Naive thymus-derived CD8-positive, alpha-beta T cell (primary cell): ENCODE data around the gene ODAD4. TPM values are rescaled to one million over a fixed set of nuclear protein-coding genes. Genes with fewer than 3 reads are reported as not detected.

Source experiments
- ATAC-seq, 2 donors: fragments of 150-1000 bp; cut with Tn5 transposase in 1 of 2; sonication (Bioruptor Pico), chemical (Tn5 transposase) in 1 of 2; 1 replicate in 1 of 2; 2 replicates in 1 of 2; pipeline ENCODE4 v1.10.0; 2021; ENCODE audit warnings: mild to moderate bottlenecking in 2 of 2, moderate library complexity in 2 of 2
- POLR2A ChIA-PET: fragments of 350-600 bp; sonication (Branson Sonifier 250); formaldehyde crosslinking; loops from one replicate; lab custom pipeline; 2021; ENCODE audit warnings: antibody characterized with exemption; lab: Charles Lee
- DNase-seq, 10 donors: peaks; one replicate each; pipeline versions ENCODE4 v3.0.0 to v3.0.0-alpha.2; 2020 to 2022
- H3K27ac Mint-ChIP-seq, 10 donors: one replicate each; pipeline ENCODE4 v1.8.0; 2020 to 2022; ENCODE audit warnings: mild to moderate bottlenecking in 10 of 10, mixed read lengths in 10 of 10, moderate library complexity in 4 of 10, inconsistent platforms in 1 of 10
- H3K27me3 Mint-ChIP-seq, 5 donors: one replicate each; pipeline ENCODE4 v1.8.0; 2021 to 2022; ENCODE audit warnings: mixed read lengths in 5 of 5
- H3K36me3 Mint-ChIP-seq, 3 donors: one replicate each; pipeline ENCODE4 v1.8.0; 2020 to 2022; ENCODE audit warnings: mixed read lengths in 3 of 3, mild to moderate bottlenecking in 2 of 3, inconsistent platforms in 1 of 3
- H3K4me1 Mint-ChIP-seq, 4 donors: one replicate each; pipeline ENCODE4 v1.8.0; 2021 to 2022; ENCODE audit warnings: mixed read lengths in 4 of 4
- H3K4me3 Mint-ChIP-seq, 10 donors: one replicate each; pipeline ENCODE4 v1.8.0; 2020 to 2022; ENCODE audit warnings: mild to moderate bottlenecking in 10 of 10, mixed read lengths in 10 of 10, moderate library complexity in 6 of 10, inconsistent platforms in 1 of 10
- H3K9me3 Mint-ChIP-seq, 9 donors: one replicate each; pipeline ENCODE4 v1.8.0; 2020 to 2022; ENCODE audit warnings: mixed read lengths in 9 of 9, mild to moderate bottlenecking in 3 of 9, inconsistent platforms in 1 of 9, moderate library complexity in 1 of 9
- polyA plus RNA-seq, 3 donors: library from polyadenylated mRNA; unstranded; fragments of 300-500 nt; fragmentation: Illumina TruSeq; gene quantifications; one replicate each; pipeline ENCODE4 v1.2.3, GENCODE V29; 2021
- total RNA-seq, 8 experiments: library from RNA in 2 of 8; stranded (reverse) in 2 of 8; gene quantifications; one replicate each; pipeline ENCODE4 v1.2.3 and lab custom pipeline; 2021 to 2026

The ODAD4 gene, protein sequence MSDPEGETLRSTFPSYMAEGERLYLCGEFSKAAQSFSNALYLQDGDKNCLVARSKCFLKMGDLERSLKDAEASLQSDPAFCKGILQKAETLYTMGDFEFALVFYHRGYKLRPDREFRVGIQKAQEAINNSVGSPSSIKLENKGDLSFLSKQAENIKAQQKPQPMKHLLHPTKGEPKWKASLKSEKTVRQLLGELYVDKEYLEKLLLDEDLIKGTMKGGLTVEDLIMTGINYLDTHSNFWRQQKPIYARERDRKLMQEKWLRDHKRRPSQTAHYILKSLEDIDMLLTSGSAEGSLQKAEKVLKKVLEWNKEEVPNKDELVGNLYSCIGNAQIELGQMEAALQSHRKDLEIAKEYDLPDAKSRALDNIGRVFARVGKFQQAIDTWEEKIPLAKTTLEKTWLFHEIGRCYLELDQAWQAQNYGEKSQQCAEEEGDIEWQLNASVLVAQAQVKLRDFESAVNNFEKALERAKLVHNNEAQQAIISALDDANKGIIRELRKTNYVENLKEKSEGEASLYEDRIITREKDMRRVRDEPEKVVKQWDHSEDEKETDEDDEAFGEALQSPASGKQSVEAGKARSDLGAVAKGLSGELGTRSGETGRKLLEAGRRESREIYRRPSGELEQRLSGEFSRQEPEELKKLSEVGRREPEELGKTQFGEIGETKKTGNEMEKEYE
- total RNA-seq (not detected), polyA plus RNA-seq (under 1 TPM in 2 of 3 donors, not detected in 1; 0.08 to 0.09 TPM), total RNA-seq (lab: John Stamatoyannopoulos, UW) (0.42 to 5.4 (median 0.99) reads per million in 6 experiments)

DNA sequence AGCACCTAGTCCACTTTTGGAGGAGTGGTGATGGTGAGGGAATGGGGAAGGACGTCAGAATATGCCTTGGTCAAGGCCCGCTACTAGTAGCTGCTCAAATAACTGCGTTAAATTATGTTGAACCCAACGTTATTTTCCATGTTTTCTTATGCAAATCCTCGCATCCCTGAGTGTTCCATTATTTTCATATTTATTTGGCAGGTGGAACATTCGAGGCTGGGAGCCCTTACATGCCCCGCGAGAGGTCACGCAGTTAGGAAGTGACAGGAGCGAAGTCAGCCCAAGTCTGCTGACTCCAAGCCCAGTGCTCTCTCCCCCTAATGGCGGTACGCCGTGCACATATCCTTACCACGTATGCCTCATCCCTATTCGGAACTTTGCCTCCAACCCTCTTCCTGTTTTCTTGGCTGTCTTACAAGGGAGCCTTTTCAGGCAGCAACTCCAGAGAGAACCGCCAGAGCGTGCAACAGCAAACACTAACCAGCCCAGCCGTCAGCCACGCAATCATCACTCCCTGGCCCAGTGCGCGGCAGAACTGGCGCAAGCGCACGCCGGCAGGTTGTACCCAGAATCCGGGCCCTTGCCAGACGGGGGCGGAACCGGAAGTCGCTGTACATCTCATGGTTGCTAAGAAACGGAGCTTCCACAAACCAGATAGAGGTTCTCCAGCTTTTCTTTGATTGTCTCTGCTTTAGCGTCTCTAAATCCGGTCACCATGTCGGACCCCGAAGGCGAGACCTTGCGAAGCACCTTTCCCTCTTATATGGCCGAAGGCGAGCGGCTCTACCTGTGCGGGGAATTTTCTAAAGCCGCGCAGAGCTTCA is at the start of gene ODAD4:
TSS of gene ODAD4 (plus strand) at position 609 of the 824 bp plus-strand sequence. CDS start at position 716, 107 bp downstream.
- peak; percentile 97 to 98 for ATAC-seq

DNA sequence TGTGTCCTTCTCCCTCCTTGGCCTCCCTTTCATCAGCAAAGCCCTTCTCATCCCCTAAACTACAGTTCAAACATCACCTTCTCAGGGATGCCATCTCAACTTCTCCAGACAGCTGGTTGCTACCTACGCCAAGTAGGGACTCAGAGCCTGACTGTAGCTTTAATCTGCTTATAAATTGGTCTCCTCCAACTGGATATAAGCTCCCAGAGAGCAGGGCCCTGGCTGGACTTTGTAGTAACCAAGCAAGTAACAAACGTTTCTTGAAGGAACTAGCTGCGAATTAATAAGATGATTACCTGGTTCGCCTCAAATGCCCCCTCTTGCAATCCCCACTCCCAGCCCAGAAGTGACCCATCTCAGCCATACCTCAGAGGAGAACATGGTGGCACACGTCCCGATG is 47.7 kb upstream of the ODAD4 start:
- Mint-ChIP-seq H3K27ac (peak overlapping the region in 1 of 10 donors; percentile 4), H3K4me3 (no peak overlapping the region), H3K4me1 (peaks cover 0 to 9% (median 0%) of the 10 kb centered on the region in 4 donors), H3K27me3 (no peaks in the 10 kb centered on the region), H3K9me3 (no peaks in the 10 kb centered on the region), H3K36me3 (peaks cover 0 to 88% (median 21%) of the 10 kb centered on the region in 3 donors)
- ATAC-seq (no peak), DNase-seq (no peak)
- POLR2A ChIA-PET = interaction anchor here (0.9 kb wide), 1 partner anchor 18 kb away, joined by 3 read pairs; the partner anchor contains the start of gene KLHL11

More for the DNA sequence above, at the start of gene ODAD4:
- POLR2A ChIA-PET = interaction anchor here (1.0 to 2.8 kb wide), 12 partner anchors 9 to 241 kb away, joined by 3 to 37 read pairs (median 6); partner anchors contain the start of genes ACLY, CNP, DNAJC7 and EIF1
- Mint-ChIP-seq H3K36me3 (no peaks in the 10 kb centered on the region), H3K4me1 (peaks cover 14 to 28% (median 26%) of the 10 kb centered on the region in 4 donors), H3K27ac (peak within 1 kb of the TSS; percentile 95 to 99 (median 98)), H3K4me3 (peak within 1 kb of the TSS; percentile 91 to 98 (median 96)), H3K27me3 (no peaks in the 10 kb centered on the region), H3K9me3 (no peaks in the 10 kb centered on the region)
- peak; percentile 92 to 97 (median 96) for DNase-seq

DNA sequence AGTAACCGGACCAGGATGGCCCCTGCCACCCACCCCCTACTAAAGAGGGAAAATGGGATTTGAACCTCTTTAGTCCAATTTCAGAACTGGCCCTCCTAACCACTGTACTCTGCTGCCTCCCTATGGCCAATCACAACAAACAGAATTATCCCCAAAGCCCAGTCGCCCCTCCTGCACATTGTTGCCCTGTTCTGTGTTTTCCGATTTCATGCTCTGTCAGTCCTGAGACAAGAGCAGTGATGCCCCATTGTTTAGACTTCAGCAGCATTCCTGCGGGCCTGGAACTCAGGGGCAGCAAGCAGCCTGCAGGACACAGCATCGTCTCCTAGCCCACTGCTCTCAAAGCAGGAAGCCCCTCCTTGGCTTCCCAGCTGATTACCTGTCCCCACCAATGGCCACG is 44.7 kb upstream of the ODAD4 start:
- POLR2A ChIA-PET = no interaction called here

DNA sequence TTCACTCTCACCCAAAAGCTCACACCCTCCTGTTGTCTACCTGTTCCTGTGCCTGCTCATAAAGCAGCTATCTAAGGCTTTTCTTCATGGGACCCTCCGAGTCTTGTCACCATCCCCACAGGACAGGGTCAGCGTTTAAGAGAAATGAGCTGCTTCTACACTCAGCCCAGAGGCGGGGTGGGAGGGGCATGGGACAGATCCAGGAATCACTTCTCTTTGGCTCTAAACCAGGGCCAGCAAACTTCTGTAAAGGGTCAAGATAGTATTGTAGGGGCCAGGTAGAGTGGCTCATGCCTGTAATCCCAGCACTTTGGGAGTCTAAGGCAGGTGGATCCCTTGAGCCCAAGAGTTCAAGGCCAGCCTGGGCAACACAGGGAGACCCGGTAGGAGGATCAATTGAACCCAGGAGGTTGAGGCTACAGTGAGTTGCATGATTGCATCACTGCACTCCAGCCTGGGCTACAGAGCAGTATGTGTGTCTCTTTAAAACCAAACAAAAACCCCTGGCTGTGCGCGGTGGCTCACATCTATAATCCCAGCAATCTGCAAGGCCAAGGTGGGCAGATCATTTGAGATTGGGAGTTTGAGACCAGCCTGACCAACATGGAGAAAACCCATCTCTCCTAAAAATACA is 42.0 kb upstream of the ODAD4 start:
- ATAC-seq (no peak), DNase-seq (no peak)
- Mint-ChIP-seq H3K36me3 (peaks cover 0 to 87% (median 21%) of the 10 kb centered on the region in 3 donors), H3K9me3 (no peaks in the 10 kb centered on the region), H3K27ac (peak overlapping the region in 3 of 10 donors; percentile 4 to 32 (median 21)), H3K4me3 (no peak overlapping the region), H3K4me1 (peaks cover 0 to 3% (median 0%) of the 10 kb centered on the region in 4 donors), H3K27me3 (no peaks in the 10 kb centered on the region)
- POLR2A ChIA-PET = no interaction called here

More for the DNA sequence above, 44.7 kb upstream of the ODAD4 start:
- Mint-ChIP-seq H3K9me3 (no peaks in the 10 kb centered on the region), H3K27me3 (no peaks in the 10 kb centered on the region), H3K36me3 (peaks cover 0 to 87% (median 18%) of the 10 kb centered on the region in 3 donors), H3K4me3 (no peak overlapping the region), H3K4me1 (peaks cover 0 to 7% (median 0%) of the 10 kb centered on the region in 4 donors), H3K27ac (peak overlapping the region in 2 of 10 donors; percentile 17 to 69)
- DNase-seq (no peak), ATAC-seq (no peak)

DNA sequence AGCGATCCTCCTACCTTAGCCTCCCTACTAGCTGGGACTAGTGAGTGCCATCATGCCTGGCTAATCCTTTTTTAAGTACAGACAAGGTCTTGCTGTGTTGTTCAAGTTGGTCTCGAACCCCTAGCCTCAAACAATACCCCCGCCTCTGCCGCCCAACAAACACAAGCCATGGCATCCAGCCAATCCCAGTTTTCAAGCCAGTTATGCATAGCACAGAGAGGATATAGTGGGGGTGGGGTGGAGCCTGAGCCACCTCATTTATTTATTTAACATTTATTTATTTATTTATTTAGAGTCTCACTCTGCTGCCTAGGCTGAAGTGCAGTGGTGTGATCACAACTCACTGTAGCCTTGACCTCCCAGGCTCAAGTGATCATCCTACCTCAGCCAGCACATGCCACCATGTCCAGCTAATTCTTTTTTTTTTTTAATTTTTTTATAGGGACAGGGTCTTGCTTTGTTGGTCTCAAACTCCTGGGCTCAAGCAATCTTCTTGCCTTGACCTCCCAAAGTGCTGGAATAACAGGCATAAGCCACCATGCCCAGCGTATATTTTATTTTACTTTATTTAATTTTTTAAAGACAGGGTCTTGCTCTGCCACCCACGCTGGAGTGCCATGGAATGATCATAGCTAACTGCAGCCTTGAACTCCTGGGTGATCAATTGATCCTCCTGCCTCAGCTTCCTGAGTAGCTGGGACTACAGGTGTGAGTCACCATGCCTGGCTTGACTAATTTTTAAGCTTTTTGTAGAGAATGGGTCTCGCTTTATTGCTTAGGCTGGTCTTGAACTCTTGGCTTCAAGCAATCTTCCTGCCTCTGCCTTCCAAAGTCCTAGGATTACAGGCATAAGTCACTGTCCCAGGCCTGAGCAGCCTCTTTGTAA is 39.0 kb upstream of the ODAD4 start:
- ATAC-seq (no peak), DNase-seq (no peak)
- no peak overlapping the region for H3K4me3 Mint-ChIP-seq
- no peaks in the 10 kb centered on the region for H3K9me3 Mint-ChIP-seq
- H3K27me3 Mint-ChIP-seq = no peaks in the 10 kb centered on the region
- POLR2A ChIA-PET = no interaction called here
- H3K27ac Mint-ChIP-seq = no peak overlapping the region
- H3K36me3 Mint-ChIP-seq = peaks cover 0 to 84% (median 15%) of the 10 kb centered on the region in 3 donors
- H3K4me1 Mint-ChIP-seq = peaks cover 0 to 2% (median under 1%) of the 10 kb centered on the region in 4 donors

DNA sequence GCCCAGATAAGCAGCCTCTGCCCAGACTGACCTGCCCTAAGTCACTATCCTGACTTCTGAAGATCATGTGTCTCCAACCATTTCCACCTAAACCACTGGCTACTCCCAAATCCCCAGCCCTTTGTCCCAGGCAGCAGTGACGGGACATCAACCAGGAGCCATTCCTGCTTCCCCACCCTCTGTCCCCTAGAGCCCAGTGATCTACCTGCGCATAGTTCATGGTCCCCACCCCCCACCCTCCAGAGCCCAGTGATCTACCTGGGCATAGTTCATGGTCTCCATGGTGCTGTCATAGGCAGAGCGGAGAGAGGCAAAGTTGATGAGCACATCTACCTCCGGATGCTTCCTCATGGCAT is 38.4 kb upstream of the ODAD4 start:
- peaks cover 0 to 85% (median 17%) of the 10 kb centered on the region in 3 donors for H3K36me3 Mint-ChIP-seq
- ATAC-seq (no peak), DNase-seq (no peak)
- POLR2A ChIA-PET = no interaction called here
- H3K4me1 Mint-ChIP-seq = peaks cover 0 to 2% (median under 1%) of the 10 kb centered on the region in 4 donors
- no peak overlapping the region for H3K4me3 Mint-ChIP-seq
- no peaks in the 10 kb centered on the region for H3K27me3 Mint-ChIP-seq
- H3K27ac Mint-ChIP-seq = peak overlapping the region in 1 of 10 donors; percentile 15
- no peaks in the 10 kb centered on the region for H3K9me3 Mint-ChIP-seq

DNA sequence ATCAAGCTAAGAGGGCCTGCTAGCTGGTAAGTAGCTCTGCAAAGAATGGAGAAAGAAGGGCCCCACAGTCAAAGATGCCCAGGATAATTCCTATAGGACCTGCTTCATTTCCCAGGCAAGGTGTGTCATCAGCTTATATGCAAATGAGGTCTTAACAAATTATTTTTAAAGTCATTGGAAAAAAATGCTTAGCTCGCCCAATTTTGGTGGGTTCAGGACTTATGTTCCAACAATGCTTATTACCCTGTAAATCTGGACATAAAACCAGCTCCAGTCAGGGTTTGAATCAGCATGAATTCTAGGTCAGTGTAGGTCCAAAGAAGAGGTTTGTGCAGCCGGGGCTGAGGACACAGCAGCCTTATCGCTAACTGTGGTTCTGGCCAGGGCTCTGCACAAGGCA is 37.0 kb upstream of the ODAD4 start:
- Mint-ChIP-seq H3K4me3 (no peak overlapping the region), H3K27me3 (no peaks in the 10 kb centered on the region), H3K27ac (peak overlapping the region in 2 of 10 donors; percentile 7 to 15), H3K4me1 (peaks cover 0 to 2% (median under 1%) of the 10 kb centered on the region in 4 donors), H3K9me3 (no peaks in the 10 kb centered on the region), H3K36me3 (peaks cover 0 to 85% (median 16%) of the 10 kb centered on the region in 3 donors)
- POLR2A ChIA-PET = no interaction called here
- ATAC-seq (no peak), DNase-seq (no peak)

DNA sequence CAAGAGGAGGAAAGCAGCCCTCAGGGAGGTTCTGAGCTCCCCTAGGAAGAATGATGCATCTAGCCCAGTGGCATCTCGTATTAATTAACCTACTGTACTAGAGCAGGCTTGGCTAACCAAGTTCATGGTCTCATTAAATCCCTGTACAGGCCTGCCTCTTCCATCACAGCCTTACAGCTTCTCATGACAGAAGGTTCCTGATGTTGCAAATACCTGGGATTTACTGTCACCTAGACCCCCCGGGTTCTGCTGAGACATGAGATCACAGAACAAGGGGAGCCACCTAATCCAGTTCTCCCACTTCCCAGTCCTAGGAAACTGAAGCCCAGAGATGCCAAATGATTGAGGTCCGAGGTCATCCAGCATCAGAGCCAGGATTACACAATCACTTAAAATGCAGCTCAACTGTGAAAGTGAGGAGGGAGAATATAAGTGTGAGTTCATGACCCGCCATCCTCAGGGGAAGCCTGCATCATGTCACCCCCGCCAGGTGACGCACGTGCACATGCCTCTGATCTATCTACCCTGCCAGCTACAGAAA is 35.6 kb upstream of the ODAD4 start:
- ATAC-seq (no peak), DNase-seq (no peak)
- Mint-ChIP-seq H3K4me1 (peaks cover 0 to 4% (median under 1%) of the 10 kb centered on the region in 4 donors), H3K9me3 (no peaks in the 10 kb centered on the region), H3K27me3 (no peaks in the 10 kb centered on the region), H3K27ac (peak overlapping the region in 1 of 10 donors; percentile 15), H3K36me3 (peaks cover 0 to 87% (median 14%) of the 10 kb centered on the region in 3 donors), H3K4me3 (no peak overlapping the region)
- POLR2A ChIA-PET = no interaction called here

DNA sequence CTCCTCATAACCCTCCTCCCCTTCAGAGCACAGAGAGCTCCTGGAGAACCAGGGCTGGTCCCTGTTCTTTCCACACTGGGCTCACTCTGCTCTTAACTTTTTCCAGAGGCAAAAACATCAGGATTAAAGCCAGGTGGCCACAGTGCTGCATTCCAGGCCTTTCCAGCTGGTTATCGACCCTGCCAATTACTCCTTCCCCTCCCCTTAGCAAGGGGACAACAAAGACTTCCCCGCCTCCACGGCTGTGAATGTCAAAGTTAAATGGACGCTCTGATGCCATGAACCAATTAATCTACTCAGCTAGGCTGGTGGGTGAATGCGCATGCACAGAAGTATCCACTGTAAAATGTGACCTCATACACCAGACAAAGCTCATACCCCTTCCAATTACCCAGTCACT is 34.8 kb upstream of the ODAD4 start:
- Mint-ChIP-seq H3K27me3 (no peaks in the 10 kb centered on the region), H3K36me3 (peaks cover 0 to 90% (median 12%) of the 10 kb centered on the region in 3 donors), H3K9me3 (no peaks in the 10 kb centered on the region), H3K4me1 (peaks cover 0 to 4% (median under 1%) of the 10 kb centered on the region in 4 donors), H3K27ac (peak overlapping the region in 3 of 10 donors; percentile 8 to 82 (median 63)), H3K4me3 (no peak overlapping the region)
- DNase-seq = no peak
- POLR2A ChIA-PET = no interaction called here
- ATAC-seq = no peak

DNA sequence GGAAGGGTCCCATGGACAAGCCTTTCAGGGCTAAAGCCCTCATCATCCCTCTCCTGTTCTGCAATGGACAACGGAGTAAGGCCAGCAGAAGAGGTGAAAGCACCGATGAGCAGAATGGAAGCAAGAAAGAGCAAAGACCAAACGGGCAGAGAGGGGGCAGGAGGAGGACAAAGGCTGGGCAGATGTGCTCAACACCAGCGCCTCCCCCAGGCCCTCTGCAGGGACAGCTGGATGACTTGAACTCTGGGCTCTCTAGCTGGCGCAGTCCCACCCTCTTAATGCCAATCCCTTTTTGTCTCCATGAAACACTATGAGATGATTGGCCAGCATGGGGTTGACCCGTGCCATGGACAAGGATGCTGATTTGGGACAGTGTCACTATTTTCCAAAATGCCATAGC is 33.7 kb upstream of the ODAD4 start:
- ATAC-seq (no peak), DNase-seq (no peak)
- POLR2A ChIA-PET = interaction anchor here (0.5 kb wide), 1 partner anchor 18 kb away, joined by 4 read pairs; no protein-coding TSS in a partner anchor
- H3K4me1 Mint-ChIP-seq = peaks cover 0 to 6% (median under 1%) of the 10 kb centered on the region in 4 donors
- no peak overlapping the region for H3K4me3 Mint-ChIP-seq
- H3K27ac Mint-ChIP-seq = peak overlapping the region in 1 of 10 donors; percentile 34
- H3K36me3 Mint-ChIP-seq = peaks cover 5 to 95% (median 18%) of the 10 kb centered on the region in 3 donors
- no peaks in the 10 kb centered on the region for H3K27me3 Mint-ChIP-seq
- H3K9me3 Mint-ChIP-seq = no peaks in the 10 kb centered on the region

DNA sequence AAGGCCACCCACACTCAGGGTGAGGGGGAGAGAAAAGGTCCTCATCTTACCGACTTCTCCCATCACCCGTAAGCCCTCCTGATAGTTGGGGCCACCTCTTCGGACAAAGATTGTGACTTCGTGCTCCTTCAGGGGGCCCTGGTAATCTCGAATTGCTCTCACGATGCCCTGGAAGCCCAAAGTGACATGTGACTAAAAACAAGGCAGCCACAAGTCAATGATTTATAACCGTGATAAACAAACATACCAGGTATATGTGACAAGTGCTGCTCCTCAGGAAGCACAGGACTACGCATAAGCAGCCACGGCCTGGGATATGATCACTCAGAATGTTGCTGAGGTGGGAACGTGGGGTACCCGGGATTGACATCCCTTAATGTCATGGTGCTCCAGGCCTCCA is 28.8 kb upstream of the ODAD4 start:
- H3K27ac Mint-ChIP-seq = peak overlapping the region in 2 of 10 donors; percentile 37 to 40
- no peak for DNase-seq
- H3K36me3 Mint-ChIP-seq = peaks cover 5 to 81% (median 29%) of the 10 kb centered on the region in 3 donors
- H3K4me1 Mint-ChIP-seq = peaks cover 0 to 4% (median 0%) of the 10 kb centered on the region in 4 donors
- H3K4me3 Mint-ChIP-seq = no peak overlapping the region
- no peaks in the 10 kb centered on the region for H3K9me3 Mint-ChIP-seq
- H3K27me3 Mint-ChIP-seq = no peaks in the 10 kb centered on the region
- ATAC-seq = no peak
- POLR2A ChIA-PET = no interaction called here
